K562 (cell line): ENCODE measurements around the gene FRMD4A. TPM values are rescaled to one million over a fixed set of nuclear protein-coding genes. Genes with fewer than 3 reads are reported as not detected.

Source experiments
- ATAC-seq: fragments of 200-7000 bp; cut with Tn5 transposase; 3 replicates; pipeline ENCODE4 v1.9.1; 2020; ENCODE audit warnings: moderate library complexity
- BruUV-seq: library from RNA; stranded (reverse); fragments of 400-500 nt; replicated peaks from 2 replicates; lab custom pipeline; 2021; lab: Mats Ljungman, UMichigan
- CTCF ChIA-PET: fragments of 300-600 bp; formaldehyde crosslinking; extraction: SDS; loops from one replicate; lab custom pipeline; 2021; ENCODE audit warnings: low intra/inter-chr PET ratio; lab: Yijun Ruan, JAX
- POLR2A ChIA-PET: fragments of 300-600, 350-650 bp; sonication (Branson Sonifier 250); formaldehyde crosslinking; extraction: SDS; loops from one replicate; lab custom pipeline; 2021; ENCODE audit warnings: antibody characterized with exemption, inconsistent platforms; lab: Yijun Ruan, JAX
- DNase-seq, 4 experiments: peaks; one replicate each; pipeline versions ENCODE4 v3.0.0 to v3.0.0-alpha.2; 2011 to 2018; ENCODE audit warnings: low spot score in 3 of 4, mixed read lengths in 3 of 4; ENCODE audit errors: extremely low read depth in 1 of 4
- FAIRE-seq: peaks from 2 replicates; lab custom pipeline; 2011; peaks lifted over from hg19 to GRCh38; lab: Jason Lieb, UNC
- H2AFZ ChIP-seq: 2 replicates; pipeline ENCODE4 v1.6.0; 2011; ENCODE audit warnings: low read depth, low read length, control low read depth, inconsistent platforms
- H3K27ac ChIP-seq: fragments of 200-600 bp; 3 replicates; pipeline ENCODE4 v1.8.0; 2011; ENCODE audit warnings: low read depth, mild to moderate bottlenecking, control low read depth, inconsistent platforms, low read length, moderate library complexity, mixed read lengths; ENCODE audit errors: extremely low read depth
- H3K27me3 ChIP-seq, 2 experiments: fragments of 300-600 bp in 1 of 2; 2 replicates in 1 of 2; 3 replicates in 1 of 2; pipeline versions ENCODE4 v1.6.0 to v1.8.0; 2011; ENCODE audit warnings: inconsistent platforms in 2 of 2, low read length in 2 of 2, mild to moderate bottlenecking in 1 of 2, mixed read lengths in 1 of 2, moderate library complexity in 1 of 2; ENCODE audit not compliant: control insufficient read depth in 2 of 2, insufficient read depth in 2 of 2
- H3K36me3 ChIP-seq: fragments of 300-600 bp; 3 replicates; pipeline ENCODE4 v1.8.0; 2011; ENCODE audit warnings: mild to moderate bottlenecking, low read length, inconsistent platforms; ENCODE audit not compliant: control insufficient read depth, insufficient read depth
- H3K4me1 ChIP-seq, 2 experiments: fragments of 200-600 bp in 1 of 2; replicated peaks in 1 of 2; 2 replicates in 1 of 2; 3 replicates in 1 of 2; pipeline versions ENCODE4 v1.5.1 to v1.8.0; 2011; ENCODE audit warnings: inconsistent platforms in 2 of 2, low read length in 2 of 2, mild to moderate bottlenecking in 1 of 2, mixed read lengths in 1 of 2, moderate library complexity in 1 of 2; ENCODE audit not compliant: control insufficient read depth in 2 of 2, insufficient read depth in 2 of 2
- H3K4me2 ChIP-seq: 2 replicates; pipeline ENCODE4 v1.6.1; 2011; ENCODE audit warnings: low read length, control low read depth, inconsistent platforms, mixed read lengths; ENCODE audit not compliant: insufficient read depth
- H3K4me3 ChIP-seq: fragments of 200-600 bp; sonication (generic), shearing (Covaris generic); 2 replicates; pipeline ENCODE4 v1.5.1; 2016; ENCODE audit warnings: control low read depth, inconsistent platforms
- H3K79me2 ChIP-seq: fragments of 200-600 bp; 3 replicates; pipeline ENCODE4 v1.8.0; 2011; ENCODE audit warnings: low read length, inconsistent platforms; ENCODE audit not compliant: control insufficient read depth, insufficient read depth
- H3K9ac ChIP-seq, 2 experiments: 2 replicates each; pipeline versions ENCODE4 v1.6.0 to v1.6.1; 2011; ENCODE audit warnings: low read depth in 2 of 2, low read length in 2 of 2, control low read depth in 1 of 2, inconsistent platforms in 1 of 2, mild to moderate bottlenecking in 1 of 2, mixed read lengths in 1 of 2; ENCODE audit not compliant: insufficient read depth in 1 of 2
- H3K9me1 ChIP-seq: one replicate; pipeline ENCODE4 v1.6.0; 2011; ENCODE audit warnings: inconsistent platforms, mild to moderate bottlenecking, low read length, moderate library complexity; ENCODE audit not compliant: control insufficient read depth, insufficient read depth
- H3K9me3 ChIP-seq: replicated peaks from 2 replicates; pipeline ENCODE4 v1.5.1; 2011; ENCODE audit warnings: low read depth, low read length, inconsistent platforms; ENCODE audit not compliant: control insufficient read depth, insufficient read depth
- H4K20me1 ChIP-seq: replicated peaks from 2 replicates; pipeline ENCODE4 v1.6.1; 2011; ENCODE audit warnings: low read length, inconsistent platforms, mixed read lengths; ENCODE audit not compliant: control insufficient read depth, insufficient read depth
- ID3 ChIP-seq, 2 experiments: fragments of 250-450 bp in 1 of 2; fragments of 450-650 bp in 1 of 2; sonication (Bioruptor Pico) in 1 of 2; IDR thresholded peaks; 2 replicates each; pipeline versions ENCODE4 v1.6.1 to v1.8.0; 2016 to 2021; ENCODE audit warnings: mild to moderate bottlenecking in 2 of 2, moderate library complexity in 2 of 2, missing compliant biosample characterization in 1 of 2, missing genetic modification characterization in 1 of 2
- RAD51 ChIP-seq: fragments of 450-650 bp; IDR thresholded peaks from 2 replicates; pipeline ENCODE4 v1.7.1; 2016; ENCODE audit warnings: low read depth, mild to moderate bottlenecking, borderline replicate concordance
- WGBS: fragments of 100-300 bp; shearing (Covaris generic); methylation state at CpG from one replicate; pipeline ENCODE4 v1.1.6; 2016; ENCODE audit warnings: low coverage, mixed read lengths; ENCODE audit not compliant: insufficient coverage; ENCODE audit errors: missing lambda C conversion rate; 5-methylcytosine and 5-hydroxymethylcytosine counted together
- in situ Hi-C: fragments of 300-500 bp; cut with MboI; formaldehyde crosslinking; loops from 4 replicates; pipeline ENCODE4 v1.15.0; 2018; ENCODE audit warnings: inconsistent platforms, mixed read lengths
- intact Hi-C: fragments of 100-400 bp; cut with micrococcal nuclease; formaldehyde crosslinking; loops from 2 replicates; pipeline ENCODE4 v1.14.2; 2022
- polyA plus RNA-seq, 8 experiments: library from polyadenylated mRNA; depleted of rRNA in 4 of 8; stranded (reverse) in 5 of 8; unstranded in 3 of 8; fragments of >200 nt; fragmentation: Nextera tagmentation in 2 of 8; fragmentation: Illumina TruSeq in 1 of 8; extraction: Ambion mirVana in 2 of 8; extraction: Trizol in 1 of 8; gene quantifications; 2 replicates each; pipeline versions ENCODE4 v1.2.1 to v1.2.3, GENCODE V29; 2011 to 2014; ENCODE audit warnings: inconsistent platforms in 1 of 8, missing spikeins in 1 of 8
- total RNA-seq, 7 experiments: library from RNA; depleted of rRNA in 6 of 7; stranded (reverse); fragments of >200 nt in 6 of 7; fragmentation: Illumina TruSeq in 2 of 7; extraction: Trizol in 2 of 7; gene quantifications; 2 replicates each; pipeline versions ENCODE4 v1.2.1 to v1.2.3, GENCODE V29; 2011 to 2021; ENCODE audit warnings: low replicate concordance in 1 of 7

FRMD4A gene
- total and polyA plus RNA-seq, 9 of the 15 experiments (the other 6 are each of a cell fraction or from before 2014, with no cell fraction given): 0.80 to 5.2 (median 3.0) TPM

DNA sequence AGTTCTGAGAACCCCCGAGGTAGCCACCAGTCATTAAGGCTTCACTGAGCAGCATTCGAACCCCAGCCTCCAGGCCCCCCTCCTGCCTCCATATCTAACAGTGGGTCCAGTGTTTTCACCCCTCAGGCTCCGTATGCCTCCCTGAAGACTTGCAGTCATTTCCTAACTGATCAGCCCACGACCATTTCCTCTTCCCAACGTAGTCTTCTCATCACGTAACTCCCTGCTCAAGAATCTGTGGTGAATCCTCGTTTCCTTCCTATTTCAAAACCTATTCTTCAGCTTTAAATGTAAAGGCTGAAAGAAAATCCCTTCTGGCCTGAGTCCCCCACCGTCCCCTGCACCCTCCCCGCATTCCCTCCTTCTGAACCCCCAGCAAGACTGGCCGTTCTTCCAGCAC is 21.1 kb downstream of the FRMD4A start:
- ATAC-seq: no peak
- CTCF ChIA-PET: no interaction called here
- no peak overlapping the region for H3K4me2 ChIP-seq
- no peaks in the 10 kb centered on the region for H4K20me1 ChIP-seq
- intact Hi-C loops: no loop called here
- no peak for TF ChIP-seq RAD51
- TF ChIP-seq, all 486 proteins: peak for 0
- BruUV-seq: no TSS peak
- H2AFZ ChIP-seq: no peak overlapping the region
- H3K4me3 ChIP-seq: no peak overlapping the region
- FAIRE-seq (no peak), DNase-seq (no peak)
- 1% methylated on average over 10 of the region's 10 CpGs for WGBS
- peaks cover 0 to 9% of the 10 kb centered on the region in 2 experiments; a peak in 1 of 5 replicates for H3K27me3 ChIP-seq
- in situ Hi-C loops: no loop called here
- H3K9ac ChIP-seq: no peak overlapping the region
- no peaks in the 10 kb centered on the region for H3K79me2 ChIP-seq
- no peaks in the 10 kb centered on the region for H3K9me1 ChIP-seq
- no peak overlapping the region for H3K27ac ChIP-seq
- no peaks in the 10 kb centered on the region for H3K36me3 ChIP-seq
- no peaks in the 10 kb centered on the region for H3K4me1 ChIP-seq
- H3K9me3 ChIP-seq: no peaks in the 10 kb centered on the region
- POLR2A ChIA-PET: interaction anchor here (0.8 kb wide), 1 partner anchor 17 kb away, joined by 4 read pairs; no protein-coding TSS in a partner anchor

GRCh38 chr10:14306190-14306589 is 24.5 kb downstream of the FRMD4A start:
- Histone ChIP-seq H3K27me3 (peaks cover 0 to 9% of the 10 kb centered on the region in 2 experiments; a peak in 1 of 5 replicates), H3K4me2 (no peak overlapping the region), H3K9me1 (no peaks in the 10 kb centered on the region), H3K4me3 (no peak overlapping the region), H4K20me1 (no peaks in the 10 kb centered on the region), H3K9me3 (no peaks in the 10 kb centered on the region), H2AFZ (no peak overlapping the region), H3K79me2 (no peaks in the 10 kb centered on the region), H3K36me3 (no peaks in the 10 kb centered on the region), H3K9ac (no peak overlapping the region), H3K4me1 (no peaks in the 10 kb centered on the region), H3K27ac (no peak overlapping the region)
- no TSS peak for BruUV-seq
- 0% methylated on average over 5 of the region's 5 CpGs for WGBS
- no peak for DNase-seq
- POLR2A ChIA-PET: no interaction called here
- in situ Hi-C loops (no loop called here), intact Hi-C loops (no loop called here)
- TF ChIP-seq ID3 (CRISPR knock-in tag; IDR thresholded peaks at IDR 0.05): no peak
- TF ChIP-seq ID3 (tag; IDR thresholded peaks at IDR 0.05): no peak
- ATAC-seq: no peak
- FAIRE-seq: no peak
- CTCF ChIA-PET: no interaction called here
